Iris pigment epithelial cell (primary cell): ENCODE results near the gene TRIM21.
A peak's percentile ranks its signal among the peaks of the same experiment; 100 is the strongest.
"Not testable (repeated sequence)": the region's sequence is repeated elsewhere in the genome, so short reads cannot be mapped to it uniquely, and the experiment has no call there.

ENCODE experiments used
- DNase-seq: peaks from one replicate; pipeline ENCODE4 v3.0.0-alpha.2; 2011; ENCODE audit warnings: low read depth

TRIM21 gene

DNA sequence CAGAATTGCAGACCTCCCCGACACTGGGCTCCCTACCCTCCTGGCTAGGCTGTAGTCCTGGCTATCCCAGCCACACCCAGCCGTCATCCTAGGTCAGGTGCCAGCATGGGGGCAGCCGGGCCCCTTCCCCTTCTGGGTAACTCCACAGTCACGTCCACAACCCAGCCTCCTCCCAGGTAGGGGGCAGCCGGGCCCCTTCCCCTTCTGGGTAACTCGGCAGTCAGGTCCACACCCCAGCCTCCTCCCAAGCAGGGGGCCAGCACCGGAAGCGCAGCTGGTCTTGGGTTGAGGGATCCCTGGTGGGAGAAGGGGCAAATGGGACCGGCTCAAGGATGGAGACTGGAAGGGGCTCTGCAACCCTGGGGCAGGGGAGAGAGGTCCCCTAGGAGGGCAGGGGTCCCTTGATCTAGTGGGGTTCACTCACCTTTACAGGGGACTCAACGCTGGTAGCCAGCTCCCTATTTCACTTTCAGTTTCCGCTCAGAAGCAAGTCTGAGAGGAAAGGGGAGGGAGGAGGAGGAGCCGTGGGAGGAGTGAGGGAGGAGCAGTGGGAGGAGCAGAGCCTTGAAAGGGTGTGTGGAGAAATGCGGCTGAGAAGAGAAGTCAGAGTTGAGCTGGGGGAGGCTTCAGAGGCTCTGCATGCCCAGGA, at the start of gene TRIM21:
Gene TRIM21 (minus strand): TSS at position 494 of the 649 bp plus-strand sequence. CDS start 3,293 bp downstream, outside the sequence.
- peak; percentile 88 for DNase-seq

- DNase-seq = no peak
These were observed 48.0 kb upstream of the TRIM21 start for GRCh38 chr11:4441515-4441914.

DNA sequence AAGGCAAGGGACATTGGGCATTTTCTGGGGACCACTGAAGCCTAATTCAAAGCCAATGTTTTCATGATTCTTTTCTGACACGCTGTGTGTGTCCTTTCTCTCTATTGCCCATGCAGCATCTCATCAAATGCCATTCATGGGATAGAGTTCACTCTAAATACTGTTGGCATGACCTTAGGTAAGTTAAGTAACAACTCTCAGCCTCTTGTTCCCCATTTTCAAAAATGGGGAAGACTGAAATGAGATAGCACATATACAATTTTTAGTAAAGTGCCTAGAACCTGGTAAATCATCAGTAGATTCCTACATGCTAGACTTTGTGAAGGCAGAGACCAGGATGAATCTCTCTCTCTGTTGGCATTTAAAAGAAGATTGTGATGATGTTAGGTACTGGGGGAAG, 42.9 kb upstream of the TRIM21 start:
- DNase-seq = no peak

DNA sequence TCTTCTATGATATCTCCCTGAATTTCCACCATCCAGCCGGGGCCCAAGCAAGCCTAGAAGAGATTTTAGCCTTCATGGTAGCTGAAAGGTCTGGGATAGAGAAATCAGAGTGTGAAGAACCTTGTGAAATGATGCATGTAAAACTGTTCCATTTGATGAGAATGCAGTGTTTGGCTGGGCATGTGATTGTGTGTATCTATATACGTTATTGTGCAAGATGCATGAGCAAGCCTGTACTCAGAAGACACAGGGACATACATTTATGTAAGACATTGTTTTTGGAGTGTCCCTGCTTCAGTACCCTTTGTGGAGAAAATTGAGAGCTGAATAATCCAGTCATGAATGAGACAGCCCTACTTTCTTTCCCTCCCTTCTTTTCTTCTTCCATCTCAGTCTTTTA, 40.4 kb upstream of the TRIM21 start:
- no peak for DNase-seq

- DNase-seq = no peak
These were observed 36.5 kb upstream of the TRIM21 start for GRCh38 chr11:4430051-4430450.

- no peak for DNase-seq
These were observed 24.9 kb upstream of the TRIM21 start for GRCh38 chr11:4418403-4418802.

- DNase-seq = no peak
These were observed 23.3 kb upstream of the TRIM21 start for GRCh38 chr11:4416816-4417215.

GRCh38 chr11:4416306-4416705, 22.8 kb upstream of the TRIM21 start:
- DNase-seq = no peak

DNA sequence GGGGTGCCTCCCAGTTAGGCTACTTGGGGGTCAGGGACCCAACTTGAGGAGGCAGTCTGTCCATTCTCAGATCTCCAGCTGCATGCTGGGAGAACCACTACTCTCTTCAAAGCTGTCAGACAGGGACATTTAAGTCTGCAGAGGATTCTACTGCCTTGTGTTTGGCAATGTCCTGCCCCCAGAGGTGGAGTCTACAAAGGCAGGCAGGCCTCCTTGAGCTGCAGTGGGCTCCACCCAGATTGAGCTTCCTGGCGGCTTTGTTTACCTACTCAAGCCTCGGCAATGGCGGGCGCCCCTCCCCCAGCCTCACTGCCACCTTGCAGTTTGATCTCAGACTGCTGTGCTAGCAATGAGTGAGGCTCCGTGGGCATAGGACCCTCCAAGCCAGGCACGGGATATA, 12.7 kb upstream of the TRIM21 start:
- DNase-seq = not testable (repeated sequence)

- no peak for DNase-seq
These were observed 339 bp upstream of the TRIM21 start for GRCh38 chr11:4393858-4394223.

DNA sequence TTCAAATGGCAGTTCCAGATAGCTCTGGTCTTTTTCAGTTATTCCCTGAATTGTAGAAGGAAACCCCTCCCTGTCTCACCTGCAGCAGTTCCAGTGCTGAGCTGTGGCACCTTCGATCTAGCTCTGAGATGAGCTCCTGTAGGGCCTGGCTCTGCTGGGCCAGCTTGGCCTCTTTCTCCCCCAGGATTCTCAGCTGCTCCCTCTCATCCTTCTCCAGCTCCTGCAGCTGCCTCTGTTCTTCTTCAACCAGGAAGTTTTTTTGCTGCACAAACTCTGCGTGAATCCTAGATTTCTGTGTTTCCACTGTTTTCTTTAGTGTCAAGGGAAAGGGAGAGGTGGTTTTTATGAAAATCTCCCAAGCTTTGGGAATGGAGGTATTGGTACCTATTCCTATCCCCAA, 5.3 kb downstream of the TRIM21 start:
- DNase-seq = no peak

DNA sequence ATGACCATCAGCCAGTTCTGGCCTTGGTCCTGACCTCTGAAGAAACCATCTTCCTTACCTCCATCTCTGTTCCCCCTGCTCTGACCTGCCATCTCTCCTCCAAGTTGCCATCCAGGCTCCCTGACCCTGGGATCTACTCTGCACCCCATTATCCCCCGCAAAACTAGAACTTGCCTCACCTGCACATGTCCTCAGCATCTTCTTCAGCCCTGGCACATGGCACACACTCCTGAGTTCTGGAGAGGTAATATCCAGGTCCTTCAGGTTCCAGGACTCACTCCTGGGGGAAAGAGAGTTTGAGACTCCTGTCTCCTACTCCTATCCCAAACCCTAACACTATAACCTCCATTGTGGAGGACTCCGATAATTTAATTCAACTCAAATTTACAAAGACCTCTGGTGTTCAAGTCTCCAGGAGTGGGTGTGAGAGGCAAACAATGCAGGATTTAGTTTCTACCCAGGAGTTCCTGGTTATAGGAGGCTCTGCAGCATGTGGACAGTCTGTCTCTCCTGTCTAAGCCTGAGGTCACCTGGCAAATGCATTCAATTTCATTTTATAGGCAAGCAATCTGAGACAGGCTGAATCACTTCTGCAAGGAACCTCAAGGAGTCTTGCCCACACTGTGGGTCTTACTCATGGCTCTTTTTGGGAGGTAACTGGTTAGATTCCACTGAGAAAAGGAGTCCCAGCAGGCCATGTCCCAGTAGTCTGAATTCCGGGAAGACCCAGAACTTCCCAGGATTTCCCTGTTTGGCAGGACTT, 7.3 kb downstream of the TRIM21 start:
- DNase-seq = no peak

DNA sequence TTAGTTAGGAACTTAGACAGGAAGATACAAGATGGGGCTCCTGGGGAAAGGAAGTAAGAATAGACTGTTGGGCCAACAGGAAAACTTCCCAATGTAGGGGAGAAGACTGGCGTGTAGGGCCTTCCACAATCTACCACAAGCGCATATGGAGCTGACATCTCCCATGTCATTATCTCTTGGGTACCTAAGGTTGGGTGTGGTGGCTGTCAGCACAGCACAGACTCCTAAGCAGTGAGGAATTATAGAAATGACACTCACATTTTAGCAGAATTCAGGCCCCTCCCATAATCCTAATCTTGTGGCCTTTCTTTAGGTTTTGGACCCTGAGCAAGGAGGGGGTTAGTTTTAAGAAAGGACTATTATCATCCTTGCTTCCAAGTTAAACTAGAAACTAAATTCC, 11.6 kb downstream of the TRIM21 start:
- no peak for DNase-seq

DNA sequence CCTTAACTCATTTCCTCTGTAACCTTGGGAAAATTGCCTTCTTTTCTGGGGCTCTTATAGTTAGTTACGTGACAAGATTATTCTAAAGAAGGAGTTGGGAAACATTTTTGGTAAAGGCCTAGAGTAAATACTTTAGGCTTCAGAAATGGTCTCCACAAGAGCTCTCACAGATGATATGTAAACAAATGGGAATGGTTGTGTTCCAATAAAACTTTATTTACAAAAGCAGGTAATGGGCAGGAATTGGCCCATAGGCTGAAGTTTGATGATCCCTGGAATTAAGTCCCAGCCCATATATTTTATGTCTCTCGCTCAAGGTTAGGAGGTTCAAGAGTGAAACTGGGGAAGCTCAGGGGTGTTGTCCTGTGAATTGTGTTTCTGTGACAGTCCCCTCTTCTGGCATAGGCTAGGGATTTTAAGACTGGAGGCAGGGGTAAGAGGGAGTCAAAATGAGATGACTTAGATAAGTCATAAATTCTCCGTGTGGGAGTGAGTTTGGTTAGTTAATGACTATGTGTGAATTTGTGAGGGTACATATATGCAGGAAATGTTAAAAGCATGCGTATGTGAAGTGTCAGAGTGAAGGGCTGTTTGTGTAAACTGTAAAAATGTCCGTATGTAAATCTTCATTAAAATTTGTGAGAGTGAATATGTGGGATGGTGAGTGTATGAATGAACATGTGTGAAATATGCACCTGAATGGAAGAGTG, 17.9 kb downstream of the TRIM21 start:
- no peak for DNase-seq

DNA sequence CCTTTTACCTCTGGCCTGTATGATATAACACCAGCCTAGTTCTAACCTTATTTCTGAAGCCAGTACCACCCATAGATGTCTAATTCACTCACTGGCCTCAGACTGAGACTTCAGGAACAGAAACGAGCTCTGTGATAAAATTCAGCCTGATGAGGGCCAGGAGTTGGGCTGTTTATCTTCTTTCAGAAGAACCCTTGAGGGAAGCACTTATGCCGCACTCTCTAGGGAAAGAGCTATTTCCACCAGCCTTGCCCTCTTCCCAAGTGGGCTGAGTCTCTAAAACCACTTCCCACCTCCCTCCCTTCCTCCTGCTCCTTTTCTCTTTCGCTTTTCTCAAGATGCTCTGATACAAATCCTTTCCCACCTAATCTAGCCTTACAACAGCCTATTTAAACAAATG, 23.3 kb downstream of the TRIM21 start:
- DNase-seq = no peak

DNA sequence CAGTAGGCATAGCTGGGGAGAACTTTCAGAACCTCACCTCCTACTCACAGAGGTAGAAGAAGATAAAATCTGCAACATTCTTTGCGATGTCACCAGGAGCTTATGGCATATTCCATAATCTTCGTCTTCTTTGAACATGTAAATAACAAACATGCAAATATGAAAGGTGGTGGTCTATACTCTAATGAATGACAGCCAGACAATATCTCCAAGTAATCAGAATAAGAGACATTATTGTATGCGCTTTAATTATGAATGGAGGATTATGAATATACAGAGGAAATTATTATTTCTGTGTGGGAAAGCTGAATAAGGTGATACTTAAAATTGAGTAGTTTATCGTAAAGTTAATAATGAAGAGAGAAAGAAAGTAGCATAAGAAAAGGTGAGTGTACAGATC, 25.2 kb downstream of the TRIM21 start, which contains the start of gene OR52B4:
Gene OR52B4 (minus strand): TSS at position 101 of the 400 bp plus-strand sequence. CDS start 91 bp downstream, at position 10.
- no peak for DNase-seq

DNA sequence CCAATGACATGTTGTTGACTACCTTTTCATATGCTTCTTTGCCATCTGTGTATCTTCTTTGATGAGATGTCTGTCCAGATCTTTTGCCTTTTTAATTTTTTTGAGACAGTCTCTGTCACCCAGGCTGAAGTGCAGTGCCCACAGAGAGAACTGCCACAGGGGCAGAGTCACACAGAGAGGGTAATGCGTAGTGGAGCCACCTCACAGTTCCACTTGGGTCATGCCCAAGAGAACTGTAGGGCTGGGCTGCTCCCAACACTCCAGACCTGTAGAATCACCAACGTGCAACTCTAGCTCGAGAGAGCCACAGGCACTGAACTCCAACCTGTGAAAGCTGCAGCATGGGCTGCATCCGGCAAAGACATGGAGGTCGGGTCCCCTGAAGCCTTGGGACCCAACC, 45.4 kb downstream of the TRIM21 start:
- not testable (repeated sequence) for DNase-seq

- not testable (repeated sequence) for DNase-seq
These were observed 48.1 kb downstream of the TRIM21 start for GRCh38 chr11:4345366-4345765.
